Adrenal gland (tissue), 12 donors: ENCODE data around the gene TOB2. TPM values are rescaled to one million over a fixed set of nuclear protein-coding genes. Genes with fewer than 3 reads are reported as not detected.

Source experiments
- DNase-seq, 7 donors: peaks; one replicate each; pipeline ENCODE4 v3.0.0-alpha.2; 2019 to 2020
- H3K27ac ChIP-seq, 5 donors: fragments of 200-600 bp; sonication (generic) in 4 of 5; 1 replicate in 3 of 5; 2 replicates in 2 of 5; pipeline versions ENCODE4 v1.5.1 to v1.8.0; 2016 to 2020; ENCODE audit warnings: mild to moderate bottlenecking in 1 of 5
- H3K27me3 ChIP-seq: fragments of 200-600 bp; 2 replicates; pipeline ENCODE4 v1.8.0; 2021
- H3K36me3 ChIP-seq, 2 donors: fragments of 200-600 bp; replicated peaks in 1 of 2; 1 replicate in 1 of 2; 2 replicates in 1 of 2; pipeline versions ENCODE4 v1.5.1 to v1.8.0; 2018 to 2022
- H3K4me1 ChIP-seq, 2 donors: fragments of 200-600 bp; replicated peaks in 1 of 2; 1 replicate in 1 of 2; 2 replicates in 1 of 2; pipeline versions ENCODE4 v1.5.1 to v1.8.0; 2018 to 2021
- H3K4me3 ChIP-seq, 4 donors: fragments of 200-600 bp; sonication (generic) in 3 of 4; one replicate each; pipeline ENCODE4 v1.5.1; 2016 to 2018
- H3K9me3 ChIP-seq, 3 donors: fragments of 200-600 bp; sonication (generic) in 1 of 3; replicated peaks in 1 of 3; 1 replicate in 2 of 3; 2 replicates in 1 of 3; pipeline versions ENCODE4 v1.5.1 to v1.8.0; 2016 to 2021
- CTCF ChIP-seq, 6 experiments: fragments of 450-650 bp in 4 of 6; fragments of 200-600 bp in 2 of 6; sonication (generic) in 1 of 6; IDR thresholded peaks; 1 replicate in 5 of 6; 2 replicates in 1 of 6; pipeline versions ENCODE4 v1.5.1 to v1.8.0; 2016 to 2021; ENCODE audit warnings: antibody characterized with exemption in 6 of 6, mild to moderate bottlenecking in 2 of 6, moderate library complexity in 1 of 6
- POLR2A ChIP-seq, 2 donors: fragments of 450-650 bp; IDR thresholded peaks; one replicate each; pipeline ENCODE4 v1.6.1; 2017; ENCODE audit warnings: antibody characterized with exemption in 2 of 2, mild to moderate bottlenecking in 2 of 2, moderate library complexity in 1 of 2
- WGBS, 4 donors: extraction: QIAGEN DNeasy Blood & Tissue Kit in 2 of 4; methylation state at CpG; one replicate each; pipeline versions ENCODE4 v1.1.5 to v1.1.7; 2013 to 2017; 5-methylcytosine and 5-hydroxymethylcytosine counted together
- intact Hi-C, 2 donors: fragments of 100-400 bp; cut with DNase I; formaldehyde crosslinking; loops; one replicate each; pipeline versions ENCODE4 v1.14.1 to v1.15.0; 2022 to 2023
- polyA plus RNA-seq, 3 donors: library from polyadenylated mRNA; stranded (reverse); fragments of 200-250 nt in 2 of 3; fragments of 350-450 nt in 1 of 3; fragmentation: Illumina TruSeq in 1 of 3; extraction: RNeasy Lipid Tissue Mini Kit (QIAGEN cat#74804) in 1 of 3; gene quantifications; one replicate each; pipeline ENCODE4 v1.2.3, GENCODE V29; 2013 to 2014
- total RNA-seq, 9 donors: library from RNA; depleted of rRNA in 4 of 9; stranded (reverse); fragments of >200 nt in 4 of 9; fragments of 120-200 nt in 1 of 9; fragmentation: NEBNext Ultra II Directional in 1 of 9; extraction: Animal tissue kit (Norgen Biotek cat#: 25700) in 1 of 9; gene quantifications; one replicate each; pipeline versions ENCODE4 v1.1.0 to v1.2.4, GENCODE V29; 2013 to 2023
- donor health status: healthy with polysubstance abuse.
- donor health status: Bipolar disorder and iron deficiency.
- donor health status: DM: yes; HTN: yes; CAD: no.
- donor health status: DM: no; HTN: no; CAD: no.
- donor health status: DM: no; HTN: no; CAD: no.
- donor health status: DM: yes; HTN: yes; CAD: no.

The TOB2 gene
- total and polyA plus RNA-seq, 12 donors, result 14.7 to 117 (median 41.1) TPM

- TF ChIP-seq CTCF (IDR thresholded peaks at IDR 0.05) (no peak), POLR2A (IDR thresholded peaks at IDR 0.05) (no peak)
- intact Hi-C loops, result no loop called here
- 89 to 95% (median 92%) methylated on average over 8 to 9 of the region's 9 CpGs for WGBS, 4 donors
- no peaks in the 10 kb centered on the region for H3K27me3 ChIP-seq
- H3K36me3 ChIP-seq, result peaks cover 0 to 6% of the 10 kb centered on the region in 2 donors
- H3K27ac ChIP-seq, result peak overlapping the region in 3 of 5 donors; percentile 45 to 94 (median 72)
- H3K4me1 ChIP-seq, result peaks cover 28 to 37% of the 10 kb centered on the region in 2 donors
- DNase-seq, result no peak
- no peak overlapping the region for H3K4me3 ChIP-seq
- no peaks in the 10 kb centered on the region for H3K9me3 ChIP-seq
Measured at GRCh38 chr22:41418717-41419116, 27.9 kb downstream of the TOB2 start.

GRCh38 chr22:41417622-41418390, 28.8 kb downstream of the TOB2 start:
- peaks cover 33 to 42% of the 10 kb centered on the region in 2 donors for H3K4me1 ChIP-seq
- H3K4me3 ChIP-seq, result no peak overlapping the region
- peak; percentile 96 to 98 (median 98) for DNase-seq
- intact Hi-C loops, result no loop called here
- TF ChIP-seq POLR2A (IDR thresholded peaks at IDR 0.05) (peak in 1 of 2 donors; percentile 84), CTCF (IDR thresholded peaks at IDR 0.05) (peak in 1 of 6 experiments; percentile 1)
- H3K27ac ChIP-seq, result peak overlapping the region in 4 of 5 donors; percentile 63 to 94 (median 71)
- WGBS, 4 donors, result 33 to 39% (median 35%) methylated on average over 6 to 13 of the region's 13 CpGs
- no peaks in the 10 kb centered on the region for H3K27me3 ChIP-seq
- H3K36me3 ChIP-seq, result peaks cover 0 to under 1% of the 10 kb centered on the region in 2 donors
- no peaks in the 10 kb centered on the region for H3K9me3 ChIP-seq

- intact Hi-C loops, result no loop called here
- Histone ChIP-seq H3K27me3 (no peaks in the 10 kb centered on the region), H3K27ac (peak overlapping the region in 3 of 5 donors; percentile 96 to 99 (median 99)), H3K4me1 (peaks cover 39 to 62% of the 10 kb centered on the region in 2 donors), H3K36me3 (no peaks in the 10 kb centered on the region), H3K4me3 (no peak overlapping the region), H3K9me3 (no peaks in the 10 kb centered on the region)
- no peak for TF ChIP-seq POLR2A (IDR thresholded peaks at IDR 0.05)
- TF ChIP-seq CTCF (IDR thresholded peaks at IDR 0.05), result no peak
- no peak for DNase-seq
- WGBS, 4 donors, result 92 to 97% (median 95%) methylated on average over 3 to 4 of the region's 4 CpGs
Measured at GRCh38 chr22:41415554-41415953, 31.0 kb downstream of the TOB2 start.

GRCh38 chr22:41411021-41411851, 35.4 kb downstream of the TOB2 start:
- H3K4me1 ChIP-seq, result peaks cover 23 to 50% of the 10 kb centered on the region in 2 donors
- no peaks in the 10 kb centered on the region for H3K27me3 ChIP-seq
- peak in 1 of 7 donors; percentile 83 for DNase-seq
- H3K27ac ChIP-seq, result peak overlapping the region in 4 of 5 donors; percentile 39 to 99 (median 78)
- H3K9me3 ChIP-seq, result no peaks in the 10 kb centered on the region
- intact Hi-C loops, result no loop called here
- no peaks in the 10 kb centered on the region for H3K36me3 ChIP-seq
- no peak overlapping the region for H3K4me3 ChIP-seq
- 72 to 87% (median 81%) methylated on average over 10 to 11 of the region's 11 CpGs for WGBS, 4 donors
- peak in 1 of 2 donors; percentile 16 for TF ChIP-seq POLR2A (IDR thresholded peaks at IDR 0.05)
- TF ChIP-seq CTCF (IDR thresholded peaks at IDR 0.05), result no peak
